Suprapubic skin (tissue), 4 donors: ENCODE data around the gene SCN1B. TPM values are rescaled to one million over a fixed set of nuclear protein-coding genes. Genes with fewer than 3 reads are reported as not detected.
"Not testable (repeated sequence)": the region's sequence is repeated elsewhere in the genome, so short reads cannot be mapped to it uniquely, and the experiment has no call there.

ENCODE experiments used
- DNase-seq, 2 donors: peaks; one replicate each; pipeline ENCODE4 v3.0.0-alpha.2; 2019; ENCODE audit warnings: low spot score in 2 of 2
- H3K27ac ChIP-seq: fragments of 200-600 bp; sonication (generic); one replicate; pipeline ENCODE4 v1.5.1; 2019
- H3K27me3 ChIP-seq: fragments of 200-600 bp; sonication (generic); one replicate; pipeline ENCODE4 v1.5.1; 2019
- H3K36me3 ChIP-seq: fragments of 200-600 bp; sonication (generic); one replicate; pipeline ENCODE4 v1.5.1; 2019
- H3K4me1 ChIP-seq: fragments of 200-600 bp; sonication (generic); one replicate; pipeline ENCODE4 v1.5.1; 2019
- H3K4me3 ChIP-seq: fragments of 200-600 bp; sonication (generic); one replicate; pipeline ENCODE4 v1.5.1; 2019; ENCODE audit warnings: mild to moderate bottlenecking
- H3K9me3 ChIP-seq: fragments of 200-600 bp; sonication (generic); one replicate; pipeline ENCODE4 v1.5.1; 2019
- CTCF ChIP-seq, 2 donors: fragments of 200-600 bp in 1 of 2; fragments of 450-650 bp in 1 of 2; sonication (generic) in 1 of 2; IDR thresholded peaks; one replicate each; pipeline ENCODE4 v1.5.1; 2016 to 2019; ENCODE audit warnings: antibody characterized with exemption in 2 of 2, mild to moderate bottlenecking in 1 of 2, moderate library complexity in 1 of 2
- EP300 ChIP-seq: sonication (generic); formaldehyde crosslinking; IDR thresholded peaks from one replicate; pipeline ENCODE4 v1.6.1; 2017; ENCODE audit warnings: antibody characterized with exemption
- POLR2A ChIP-seq, 2 donors: fragments of 450-650 bp; IDR thresholded peaks; one replicate each; pipeline ENCODE4 v1.6.1; 2017; ENCODE audit warnings: antibody characterized with exemption in 2 of 2, mild to moderate bottlenecking in 2 of 2, moderate library complexity in 2 of 2
- POLR2AphosphoS5 ChIP-seq, 3 donors: sonication (generic); formaldehyde crosslinking; IDR thresholded peaks; one replicate each; pipeline ENCODE4 v1.6.1; 2017; ENCODE audit warnings: antibody characterized with exemption in 3 of 3
- WGBS: methylation state at CpG from one replicate; pipeline ENCODE4 v1.1.5; 2018; 5-methylcytosine and 5-hydroxymethylcytosine counted together
- total RNA-seq, 4 donors: library from RNA; depleted of rRNA; stranded (reverse); fragments of >200 nt; gene quantifications; one replicate each; pipeline ENCODE4 v1.1.0, GENCODE V29; 2016

Gene SCN1B
- total RNA-seq, 4 donors from 2014 or later = 1.4 to 4.3 (median 2.9) TPM

- H3K9me3 ChIP-seq = no peaks in the 10 kb centered on the region
- H3K27ac ChIP-seq = no peak overlapping the region
- TF ChIP-seq CTCF (IDR thresholded peaks at IDR 0.05) = peak in 1 of 2 donors; percentile 39
- no peak for TF ChIP-seq EP300
- TF ChIP-seq POLR2AphosphoS5 (IDR thresholded peaks at IDR 0.05) = no peak
- TF ChIP-seq POLR2A (IDR thresholded peaks at IDR 0.05) = no peak
- WGBS = 58% methylated on average over 10 of the region's 10 CpGs
- no peak for DNase-seq
- peaks cover 23% of the 10 kb centered on the region for H3K4me1 ChIP-seq
- no peaks in the 10 kb centered on the region for H3K27me3 ChIP-seq
- H3K4me3 ChIP-seq = no peak overlapping the region
- no peaks in the 10 kb centered on the region for H3K36me3 ChIP-seq
These were observed 15.5 kb downstream of the SCN1B start for GRCh38 chr19:35045667-35046300.

- Histone ChIP-seq H3K27ac (no peak overlapping the region), H3K36me3 (no peaks in the 10 kb centered on the region), H3K4me3 (no peak overlapping the region), H3K4me1 (peaks cover 16% of the 10 kb centered on the region), H3K27me3 (no peaks in the 10 kb centered on the region), H3K9me3 (no peaks in the 10 kb centered on the region)
- DNase-seq = no peak
- 92% methylated on average over 4 of the region's 5 CpGs for WGBS
- no peak for TF ChIP-seq CTCF (IDR thresholded peaks at IDR 0.05)
- TF ChIP-seq EP300 = no peak
- TF ChIP-seq POLR2A (IDR thresholded peaks at IDR 0.05) = no peak
- TF ChIP-seq POLR2AphosphoS5 (IDR thresholded peaks at IDR 0.05) = no peak
These were observed 16.2 kb downstream of the SCN1B start for GRCh38 chr19:35046461-35046860.

DNA sequence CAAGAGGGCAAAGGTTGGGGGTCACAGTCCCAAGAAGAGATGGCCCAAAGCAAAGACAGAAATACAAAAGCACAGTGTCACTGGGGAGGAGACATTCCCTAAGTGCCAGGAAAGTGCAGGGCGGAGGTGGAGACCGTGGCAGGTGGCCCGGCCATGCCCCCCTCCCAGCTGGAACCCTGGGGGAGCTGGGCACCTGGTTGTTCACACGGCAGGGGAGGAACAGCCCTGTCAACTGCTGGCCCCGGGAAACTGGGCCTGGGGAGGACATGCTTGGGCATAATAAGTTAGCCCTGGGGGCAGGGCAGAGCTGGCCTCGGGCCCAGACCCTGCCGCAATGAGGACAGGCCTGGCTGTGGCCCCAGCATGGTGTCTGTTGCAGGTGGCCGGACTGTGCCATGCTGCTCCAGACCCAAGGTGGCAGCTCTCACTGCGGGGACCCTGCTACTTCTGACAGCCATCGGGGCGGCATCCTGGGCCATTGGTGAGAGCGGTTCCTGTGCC is 18.7 kb downstream of the SCN1B start:
- peaks cover 8% of the 10 kb centered on the region for H3K4me1 ChIP-seq
- no peak overlapping the region for H3K4me3 ChIP-seq
- 52% methylated on average over 6 of the region's 12 CpGs for WGBS
- no peaks in the 10 kb centered on the region for H3K9me3 ChIP-seq
- H3K27me3 ChIP-seq = no peaks in the 10 kb centered on the region
- H3K36me3 ChIP-seq = no peaks in the 10 kb centered on the region
- no peak for TF ChIP-seq CTCF (IDR thresholded peaks at IDR 0.05)
- TF ChIP-seq POLR2A (IDR thresholded peaks at IDR 0.05) = no peak
- TF ChIP-seq EP300 = no peak
- no peak for TF ChIP-seq POLR2AphosphoS5 (IDR thresholded peaks at IDR 0.05)
- no peak overlapping the region for H3K27ac ChIP-seq
- DNase-seq = no peak

DNA sequence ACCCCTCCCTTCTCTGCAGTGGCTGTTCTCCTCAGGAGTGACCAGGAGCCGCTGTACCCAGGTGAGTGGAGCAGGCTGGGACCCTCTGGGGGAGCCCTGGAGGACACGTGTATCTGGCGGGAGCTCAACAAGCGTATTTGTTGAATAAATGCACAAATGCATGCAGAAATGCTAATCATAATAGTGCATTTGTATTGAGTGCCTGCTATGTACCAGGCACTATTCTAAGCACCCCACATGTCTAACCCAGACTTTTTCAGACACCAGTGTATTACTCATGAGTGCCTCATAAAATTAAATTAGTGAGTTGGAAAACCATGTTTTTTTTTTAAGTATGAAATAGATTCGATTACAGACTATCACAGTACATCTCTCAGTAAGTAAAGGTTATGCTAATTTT is 19.2 kb downstream of the SCN1B start:
- no peak for DNase-seq
- Histone ChIP-seq H3K27ac (no peak overlapping the region), H3K4me1 (peaks cover 5% of the 10 kb centered on the region), H3K36me3 (no peaks in the 10 kb centered on the region), H3K4me3 (no peak overlapping the region), H3K9me3 (no peaks in the 10 kb centered on the region), H3K27me3 (no peaks in the 10 kb centered on the region)
- TF ChIP-seq CTCF (IDR thresholded peaks at IDR 0.05) (no peak), POLR2A (IDR thresholded peaks at IDR 0.05) (no peak), EP300 (no peak), POLR2AphosphoS5 (IDR thresholded peaks at IDR 0.05) (no peak)
- WGBS = 86% methylated on average over 4 of the region's 5 CpGs

DNA sequence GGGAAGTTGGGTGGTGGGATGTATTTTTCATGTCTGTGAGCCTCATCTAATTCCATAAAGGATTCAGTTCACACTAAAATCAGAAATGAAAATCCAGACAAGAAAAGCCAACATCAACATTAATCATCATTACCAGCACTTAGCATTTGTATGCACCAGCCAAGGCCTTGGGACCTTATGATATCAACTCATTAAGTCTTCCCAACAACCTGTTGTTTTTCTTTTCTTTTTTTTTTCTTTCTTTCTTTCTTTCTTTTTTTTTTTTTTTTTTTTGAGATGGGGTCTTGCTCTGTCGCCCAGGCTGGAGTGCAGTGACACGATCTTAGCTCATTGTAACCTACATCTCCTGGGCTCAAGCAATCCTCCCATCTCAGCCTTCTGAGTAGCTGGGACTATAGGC is 20.4 kb downstream of the SCN1B start:
- not testable (repeated sequence) for H3K36me3 ChIP-seq, DNase-seq, H3K4me3 ChIP-seq, H3K27me3 ChIP-seq, H3K9me3 ChIP-seq, H3K27ac ChIP-seq, H3K4me1 ChIP-seq
- 97% methylated on average over 2 of the region's 2 CpGs for WGBS

GRCh38 chr19:35051268-35051667 is 21.0 kb downstream of the SCN1B start:
- 93% methylated on average over 4 of the region's 4 CpGs for WGBS
- not testable (repeated sequence) for DNase-seq, H3K27ac ChIP-seq, H3K9me3 ChIP-seq, H3K4me1 ChIP-seq, H3K27me3 ChIP-seq, H3K36me3 ChIP-seq, H3K4me3 ChIP-seq
